Measurements from ENCODE around the gene DLEC1. TPM values are rescaled to one million over a fixed set of nuclear protein-coding genes. Genes with fewer than 3 reads are reported as not detected.

Gene DLEC1
- polyA plus RNA-seq, 4 donors: 0.19 to 1.5 (median 0.85) TPM

- WGBS, 3 donors: 89 to 94% (median 93%) methylated on average over 9 of the region's 9 CpGs
Observed at GRCh38 chr3:38122712-38123290, 83.8 kb downstream of the DLEC1 start.

GRCh38 chr3:38124324-38125122 is 85.5 kb downstream of the DLEC1 start:
- no peak overlapping the region for H3K27ac ChIP-seq (ENCODE audit: low read depth in 1 of 3, low read length in 2 of 3)
- H3K4me3 ChIP-seq (ENCODE audit: low read depth in 1 of 3, low read length in 3 of 3): no peak overlapping the region
- H3K36me3 ChIP-seq (ENCODE audit: control insufficient read depth in 3 of 3, insufficient read depth in 2 of 3, low read depth in 1 of 3, low read length in 3 of 3): peaks cover 34 to 90% (median 42%) of the 10 kb centered on the region in 3 donors
- no peaks in the 10 kb centered on the region for H3K9me3 ChIP-seq (ENCODE audit: control insufficient read depth in 2 of 2, insufficient read depth in 1 of 2, low read depth in 1 of 2, low read length in 1 of 2)
- FAIRE-seq: no peak
- H3K4me1 ChIP-seq (ENCODE audit: control insufficient read depth in 3 of 3, insufficient read depth in 2 of 3, low read depth in 1 of 3, low read length in 2 of 3): peaks cover 0 to 16% (median 9%) of the 10 kb centered on the region in 3 donors
- DNase-seq: no peak
- no peaks in the 10 kb centered on the region for H3K27me3 ChIP-seq (ENCODE audit: control insufficient read depth in 3 of 3, insufficient read depth in 3 of 3, low read length in 3 of 3)
- WGBS, 3 donors: 58 to 78% (median 72%) methylated on average over 7 of the region's 7 CpGs

More at GRCh38 chr3:38122712-38123290, 83.8 kb downstream of the DLEC1 start:
- Histone ChIP-seq H3K9me3 (ENCODE audit: control insufficient read depth in 2 of 2, insufficient read depth in 1 of 2, low read depth in 1 of 2, low read length in 1 of 2) (no peaks in the 10 kb centered on the region), H3K4me1 (ENCODE audit: control insufficient read depth in 3 of 3, insufficient read depth in 2 of 3, low read depth in 1 of 3, low read length in 2 of 3) (peaks cover 0 to 6% (median 3%) of the 10 kb centered on the region in 3 donors), H3K27ac (ENCODE audit: low read depth in 1 of 3, low read length in 2 of 3) (no peak overlapping the region), H3K4me3 (ENCODE audit: low read depth in 1 of 3, low read length in 3 of 3) (no peak overlapping the region), H3K27me3 (ENCODE audit: control insufficient read depth in 3 of 3, insufficient read depth in 3 of 3, low read length in 3 of 3) (no peaks in the 10 kb centered on the region), H3K36me3 (ENCODE audit: control insufficient read depth in 3 of 3, insufficient read depth in 2 of 3, low read depth in 1 of 3, low read length in 3 of 3) (peaks cover 29 to 90% (median 37%) of the 10 kb centered on the region in 3 donors)
- DNase-seq: no peak
- no peak for FAIRE-seq

DNA sequence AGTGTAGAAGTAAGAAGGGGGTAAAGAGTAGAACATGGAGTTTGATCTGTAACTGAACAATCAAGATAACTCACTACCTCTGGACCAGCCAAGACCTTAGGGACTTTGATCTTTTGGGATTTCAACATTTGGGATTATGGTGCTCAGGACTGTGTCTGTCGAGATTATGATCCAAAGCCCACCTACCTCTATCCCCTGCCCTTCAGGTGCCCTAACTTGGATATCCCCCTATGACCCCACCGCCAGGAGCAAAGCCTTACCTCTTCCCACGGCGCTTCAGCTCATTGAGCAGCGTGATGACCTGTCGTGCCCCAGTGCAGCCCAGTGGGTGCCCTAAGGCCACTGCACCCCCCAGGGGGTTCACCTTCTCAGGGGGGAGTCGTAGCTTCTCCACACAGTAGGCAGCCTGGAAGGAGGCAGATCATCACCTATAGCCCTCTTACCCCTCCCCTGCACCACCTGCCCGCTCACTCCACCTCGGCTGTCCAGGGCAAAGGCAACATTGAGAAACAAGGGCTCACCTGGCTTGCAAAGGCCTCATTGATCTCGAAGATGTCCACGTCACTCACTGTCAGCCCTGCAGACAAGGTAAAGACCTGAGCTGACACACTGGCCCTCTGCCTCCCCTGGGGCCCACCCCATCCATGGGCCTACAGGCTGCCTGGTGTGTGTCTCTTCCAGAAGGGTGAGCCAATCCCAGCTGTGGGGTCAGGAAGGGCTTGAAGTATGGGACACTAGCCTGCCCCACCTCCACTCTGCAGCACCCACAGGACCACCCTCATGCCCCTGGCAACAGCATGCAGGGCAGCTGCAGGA is 86.5 kb downstream of the DLEC1 start:
- Histone ChIP-seq H3K27ac (ENCODE audit: low read depth in 1 of 3, low read length in 2 of 3) (peak overlapping the region in 1 of 3 donors; percentile 53), H3K4me1 (ENCODE audit: control insufficient read depth in 3 of 3, insufficient read depth in 2 of 3, low read depth in 1 of 3, low read length in 2 of 3) (peaks cover 0 to 24% (median 15%) of the 10 kb centered on the region in 3 donors), H3K9me3 (ENCODE audit: control insufficient read depth in 2 of 2, insufficient read depth in 1 of 2, low read depth in 1 of 2, low read length in 1 of 2) (no peaks in the 10 kb centered on the region), H3K27me3 (ENCODE audit: control insufficient read depth in 3 of 3, insufficient read depth in 3 of 3, low read length in 3 of 3) (no peaks in the 10 kb centered on the region), H3K36me3 (ENCODE audit: control insufficient read depth in 3 of 3, insufficient read depth in 2 of 3, low read depth in 1 of 3, low read length in 3 of 3) (peaks cover 34 to 84% (median 41%) of the 10 kb centered on the region in 3 donors), H3K4me3 (ENCODE audit: low read depth in 1 of 3, low read length in 3 of 3) (no peak overlapping the region)
- WGBS, 3 donors: 73 to 91% (median 75%) methylated on average over 11 of the region's 11 CpGs
- DNase-seq (peak; percentile 54 to 69), FAIRE-seq (no peak)

GRCh38 chr3:38126121-38126892 is 87.3 kb downstream of the DLEC1 start:
- 95 to 100% (median 95%) methylated on average over 6 of the region's 6 CpGs for WGBS, 3 donors
- Histone ChIP-seq H3K36me3 (ENCODE audit: control insufficient read depth in 3 of 3, insufficient read depth in 2 of 3, low read depth in 1 of 3, low read length in 3 of 3) (peaks cover 26 to 84% (median 36%) of the 10 kb centered on the region in 3 donors), H3K4me1 (ENCODE audit: control insufficient read depth in 3 of 3, insufficient read depth in 2 of 3, low read depth in 1 of 3, low read length in 2 of 3) (peaks cover 0 to 32% (median 16%) of the 10 kb centered on the region in 3 donors), H3K9me3 (ENCODE audit: control insufficient read depth in 2 of 2, insufficient read depth in 1 of 2, low read depth in 1 of 2, low read length in 1 of 2) (no peaks in the 10 kb centered on the region), H3K4me3 (ENCODE audit: low read depth in 1 of 3, low read length in 3 of 3) (no peak overlapping the region), H3K27ac (ENCODE audit: low read depth in 1 of 3, low read length in 2 of 3) (peak overlapping the region in 1 of 3 donors; percentile 53), H3K27me3 (ENCODE audit: control insufficient read depth in 3 of 3, insufficient read depth in 3 of 3, low read length in 3 of 3) (no peaks in the 10 kb centered on the region)
- no peak for FAIRE-seq
- no peak for DNase-seq

GRCh38 chr3:38127611-38128302 is 88.7 kb downstream of the DLEC1 start:
- DNase-seq (peak in 1 of 2 donors; percentile 36), FAIRE-seq (no peak)
- Histone ChIP-seq H3K27ac (ENCODE audit: low read depth in 1 of 3, low read length in 2 of 3) (peak overlapping the region in 1 of 3 donors; percentile 38), H3K36me3 (ENCODE audit: control insufficient read depth in 3 of 3, insufficient read depth in 2 of 3, low read depth in 1 of 3, low read length in 3 of 3) (peaks cover 26 to 85% (median 38%) of the 10 kb centered on the region in 3 donors), H3K4me3 (ENCODE audit: low read depth in 1 of 3, low read length in 3 of 3) (no peak overlapping the region), H3K9me3 (ENCODE audit: control insufficient read depth in 2 of 2, insufficient read depth in 1 of 2, low read depth in 1 of 2, low read length in 1 of 2) (no peaks in the 10 kb centered on the region), H3K27me3 (ENCODE audit: control insufficient read depth in 3 of 3, insufficient read depth in 3 of 3, low read length in 3 of 3) (no peaks in the 10 kb centered on the region), H3K4me1 (ENCODE audit: control insufficient read depth in 3 of 3, insufficient read depth in 2 of 3, low read depth in 1 of 3, low read length in 2 of 3) (peaks cover 0 to 46% (median 19%) of the 10 kb centered on the region in 3 donors)
- WGBS, 3 donors: 87 to 96% (median 88%) methylated on average over 4 of the region's 4 CpGs

- no peak for FAIRE-seq
- DNase-seq: no peak
- Histone ChIP-seq H3K4me3 (ENCODE audit: low read depth in 1 of 3, low read length in 3 of 3) (no peak overlapping the region), H3K4me1 (ENCODE audit: control insufficient read depth in 3 of 3, insufficient read depth in 2 of 3, low read depth in 1 of 3, low read length in 2 of 3) (peaks cover 0 to 51% (median 22%) of the 10 kb centered on the region in 3 donors), H3K27me3 (ENCODE audit: control insufficient read depth in 3 of 3, insufficient read depth in 3 of 3, low read length in 3 of 3) (no peaks in the 10 kb centered on the region), H3K27ac (ENCODE audit: low read depth in 1 of 3, low read length in 2 of 3) (peak overlapping the region in 1 of 3 donors; percentile 38), H3K36me3 (ENCODE audit: control insufficient read depth in 3 of 3, insufficient read depth in 2 of 3, low read depth in 1 of 3, low read length in 3 of 3) (peaks cover 26 to 85% (median 36%) of the 10 kb centered on the region in 3 donors), H3K9me3 (ENCODE audit: control insufficient read depth in 2 of 2, insufficient read depth in 1 of 2, low read depth in 1 of 2, low read length in 1 of 2) (no peaks in the 10 kb centered on the region)
- WGBS, 3 donors: 92 to 100% (median 96%) methylated on average over 1 of the region's 1 CpG
Observed at GRCh38 chr3:38128303-38128655, 89.3 kb downstream of the DLEC1 start.

- peaks cover 3 to 59% (median 22%) of the 10 kb centered on the region in 3 donors for H3K4me1 ChIP-seq (ENCODE audit: control insufficient read depth in 3 of 3, insufficient read depth in 2 of 3, low read depth in 1 of 3, low read length in 2 of 3)
- H3K36me3 ChIP-seq (ENCODE audit: control insufficient read depth in 3 of 3, insufficient read depth in 2 of 3, low read depth in 1 of 3, low read length in 3 of 3): peaks cover 26 to 87% (median 36%) of the 10 kb centered on the region in 3 donors
- no peaks in the 10 kb centered on the region for H3K9me3 ChIP-seq (ENCODE audit: control insufficient read depth in 2 of 2, insufficient read depth in 1 of 2, low read depth in 1 of 2, low read length in 1 of 2)
- no peak for FAIRE-seq
- no peak for DNase-seq
- WGBS, 3 donors: 90 to 97% (median 97%) methylated on average over 5 of the region's 5 CpGs
- no peaks in the 10 kb centered on the region for H3K27me3 ChIP-seq (ENCODE audit: control insufficient read depth in 3 of 3, insufficient read depth in 3 of 3, low read length in 3 of 3)
- peak overlapping the region in 1 of 3 donors; percentile 83 for H3K27ac ChIP-seq (ENCODE audit: low read depth in 1 of 3, low read length in 2 of 3)
- no peak overlapping the region for H3K4me3 ChIP-seq (ENCODE audit: low read depth in 1 of 3, low read length in 3 of 3)
Observed at GRCh38 chr3:38129058-38129457, 90.0 kb downstream of the DLEC1 start.
